HG02938 (cell line): ENCODE data around the gene PIGV.

Experiments used
- ATAC-seq: cut with Tn5 transposase; IDR thresholded peaks from one replicate; pipeline ENCODE4 v1.9.1; 2021; ENCODE audit warnings: mild to moderate bottlenecking, moderate library complexity; ENCODE audit not compliant: unreplicated experiment

The PIGV gene

GRCh38 chr1:26787706-26788514, at the start of gene PIGV:
Gene PIGV (plus strand): TSS chr1:26787950. CDS start chr1:26790816, 2,866 bp downstream.
- peak; percentile 57 for ATAC-seq

- ATAC-seq: no peak
These were observed 48.3 kb upstream of the PIGV start for GRCh38 chr1:26739329-26739914.

GRCh38 chr1:26740023-26740634, 47.6 kb upstream of the PIGV start:
- no peak for ATAC-seq

- ATAC-seq: no peak
These were observed 46.8 kb upstream of the PIGV start for GRCh38 chr1:26740952-26741351.

GRCh38 chr1:26743426-26744059, 44.2 kb upstream of the PIGV start:
- ATAC-seq: no peak

DNA sequence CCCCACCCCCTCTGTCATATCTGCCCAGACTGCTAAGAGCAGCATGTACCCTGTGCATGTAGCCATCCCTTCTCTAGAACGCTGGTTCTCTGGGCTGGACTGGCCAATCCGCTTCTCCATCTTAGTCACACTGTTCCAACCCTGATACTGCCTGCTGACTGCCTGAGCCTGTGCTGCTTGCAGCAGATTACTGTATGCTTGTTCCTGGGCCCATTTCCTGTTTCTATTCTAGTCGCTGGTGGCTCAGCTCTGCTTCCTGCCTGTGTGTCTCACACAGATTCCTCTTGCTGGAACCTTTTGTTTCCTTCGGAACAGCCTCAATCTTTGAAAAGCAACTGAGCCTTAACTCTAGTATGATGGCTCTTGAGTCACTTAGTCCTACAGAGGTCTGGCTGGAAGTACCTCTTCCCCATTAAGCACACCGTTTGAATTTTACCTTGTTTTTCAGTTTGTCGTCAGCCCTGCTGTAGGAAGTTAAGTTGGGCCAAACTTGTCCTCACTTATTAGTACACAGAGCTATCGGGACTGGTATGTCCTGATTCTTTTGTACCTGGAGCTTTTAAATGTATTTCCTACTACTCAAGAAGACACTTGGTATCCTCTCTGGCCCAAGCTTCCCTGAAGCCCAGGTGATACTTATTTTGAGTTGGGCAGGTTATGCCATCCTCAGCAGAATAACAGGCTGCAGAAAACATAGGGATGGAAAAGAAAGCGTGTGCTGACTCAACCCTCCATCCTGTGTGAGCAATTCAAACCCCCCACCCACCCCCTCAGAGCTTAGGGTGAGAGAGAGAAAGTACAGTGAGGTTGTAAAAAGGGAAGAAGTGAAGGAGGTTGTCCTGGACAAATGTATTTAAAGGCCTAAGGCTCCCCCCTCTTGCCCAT, 43.4 kb upstream of the PIGV start:
- peak; percentile 93 for ATAC-seq

DNA sequence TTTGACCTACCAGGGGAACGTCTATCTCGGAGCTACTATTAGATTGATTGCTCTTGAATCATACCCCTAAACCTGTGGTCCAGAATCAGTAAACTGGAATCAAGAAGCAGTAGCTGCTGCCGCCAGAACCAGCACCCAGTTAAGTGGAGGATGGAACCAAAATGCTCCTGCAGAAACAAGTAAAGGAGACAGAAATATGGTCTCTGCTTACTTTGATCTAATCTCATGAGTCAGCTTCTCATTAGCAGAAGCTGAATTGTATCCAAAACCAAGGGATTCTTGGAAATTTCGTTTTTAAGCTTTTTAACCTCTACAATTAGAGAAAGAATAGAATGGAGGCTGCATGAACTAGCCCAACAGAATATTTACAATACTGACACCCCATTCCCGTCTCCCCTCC, 42.6 kb upstream of the PIGV start:
- ATAC-seq: no peak

GRCh38 chr1:26747048-26747447, 40.7 kb upstream of the PIGV start:
- ATAC-seq: no peak

DNA sequence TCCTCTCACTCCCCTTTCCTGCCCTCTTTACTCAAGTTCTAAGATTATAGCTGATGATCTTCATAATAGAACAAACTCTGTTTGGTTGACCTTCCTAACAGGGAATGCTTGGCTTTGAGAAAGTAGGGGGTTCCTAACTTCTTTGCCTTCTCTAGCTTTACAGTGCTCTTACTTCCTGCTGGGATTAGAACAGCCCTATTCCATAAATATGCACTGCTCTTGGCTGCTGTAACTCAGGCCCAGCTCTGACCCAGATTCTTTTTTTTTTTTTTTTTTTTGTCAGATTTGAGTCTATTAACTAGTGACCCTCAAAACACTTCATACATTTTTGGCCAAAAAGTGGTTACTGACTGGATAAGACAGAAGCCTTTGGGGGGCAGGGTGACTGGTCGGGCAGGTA, 39.4 kb upstream of the PIGV start:
- no peak for ATAC-seq

DNA sequence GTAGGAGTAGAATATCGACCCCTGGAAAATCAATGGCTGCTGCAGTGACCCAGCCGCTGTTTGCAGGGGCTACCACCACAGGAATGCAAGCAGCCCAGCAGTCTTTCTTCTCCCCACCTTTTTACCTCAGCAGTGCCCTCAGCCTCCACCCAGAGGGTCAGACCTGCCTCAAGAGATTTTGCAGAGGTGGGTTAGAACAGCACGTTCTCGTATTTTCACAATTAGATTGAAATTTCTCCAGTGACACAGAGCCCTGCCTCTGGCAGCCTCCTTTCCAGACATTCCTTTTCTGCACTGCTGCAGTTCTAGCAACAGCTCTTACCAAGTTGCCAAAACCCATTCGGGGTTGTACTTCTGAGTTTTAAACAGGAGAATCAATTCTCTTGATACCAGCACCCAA, 38.3 kb upstream of the PIGV start:
- ATAC-seq: no peak

DNA sequence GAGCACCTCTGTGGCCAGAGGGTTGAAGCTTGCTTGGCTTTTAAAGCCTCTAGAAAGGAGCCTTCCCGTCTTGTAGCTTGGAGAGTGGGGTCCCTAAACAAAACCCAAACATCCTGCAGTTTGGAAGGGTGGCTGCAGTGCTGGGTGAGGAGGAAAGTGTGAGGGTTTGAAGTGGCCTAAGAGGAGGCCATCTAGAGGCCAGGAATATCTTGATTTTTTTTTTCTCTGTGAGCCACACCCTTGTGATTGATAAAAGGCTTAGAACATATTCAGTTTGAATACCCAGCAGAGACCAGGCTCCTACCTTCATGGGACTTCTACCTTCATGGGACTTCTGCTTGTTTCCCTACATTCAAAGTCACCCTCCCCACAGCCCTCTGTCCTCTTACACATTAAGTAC, 37.3 kb upstream of the PIGV start:
- ATAC-seq: no peak

- no peak for ATAC-seq
These were observed 35.2 kb upstream of the PIGV start for GRCh38 chr1:26752519-26752918.

- no peak for ATAC-seq
These were observed 33.5 kb upstream of the PIGV start for GRCh38 chr1:26754086-26754874.

DNA sequence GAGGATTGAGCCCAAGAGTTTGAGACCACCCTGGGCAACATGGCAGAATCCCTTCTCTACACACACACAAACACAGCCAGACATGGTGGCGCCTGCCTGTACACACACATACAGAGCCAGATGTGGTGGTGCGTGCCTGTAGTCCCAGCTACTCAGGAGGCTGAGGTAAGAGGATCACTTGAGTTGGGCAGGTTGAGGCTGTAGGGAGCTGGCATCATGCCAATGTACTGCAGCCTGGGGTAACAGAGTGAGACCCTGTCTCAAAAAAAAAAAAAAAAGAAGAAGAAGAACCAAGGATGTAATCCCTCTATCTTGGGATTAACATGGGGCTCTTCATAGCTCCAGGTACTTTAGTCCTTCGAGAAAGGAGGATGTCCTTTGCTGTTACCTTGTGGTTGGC, 29.4 kb upstream of the PIGV start:
- ATAC-seq: no peak

DNA sequence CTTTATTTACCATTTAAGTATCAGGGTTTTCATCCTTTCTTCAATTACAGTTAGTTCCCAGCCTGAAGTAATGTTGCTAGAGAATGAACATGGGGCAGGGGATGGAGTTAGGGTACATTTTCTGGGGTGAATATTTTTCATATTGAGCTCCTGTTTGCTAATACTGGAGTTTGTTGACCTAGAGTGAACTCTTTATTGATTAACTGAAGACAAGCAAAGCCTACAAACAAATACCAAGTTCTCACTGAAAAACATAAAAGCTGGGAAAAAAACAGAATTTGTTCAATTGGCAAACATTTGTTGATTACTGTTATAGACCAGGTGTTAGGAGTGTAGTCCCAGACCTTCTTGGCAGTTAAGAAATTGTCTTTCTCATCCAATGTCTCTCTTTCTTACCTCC, 28.2 kb upstream of the PIGV start:
- no peak for ATAC-seq

GRCh38 chr1:26761217-26761616, 26.5 kb upstream of the PIGV start:
- no peak for ATAC-seq

GRCh38 chr1:26767714-26768113, 20.0 kb upstream of the PIGV start:
- no peak for ATAC-seq

GRCh38 chr1:26768755-26769154, 19.0 kb upstream of the PIGV start:
- no peak for ATAC-seq

- ATAC-seq: no peak
These were observed 16.5 kb upstream of the PIGV start for GRCh38 chr1:26771285-26771642.
